ENCODE measurements around the gene CFL1. TPM values are rescaled to one million over a fixed set of nuclear protein-coding genes. Genes with fewer than 3 reads are reported as not detected.
"Not testable (repeated sequence)": the region's sequence is repeated elsewhere in the genome, so short reads cannot be mapped to it uniquely, and the experiment has no call there.

Gene CFL1
- total RNA-seq, 4 donors from 2014 or later: 1,308 to 1,852 (median 1,703) TPM

DNA sequence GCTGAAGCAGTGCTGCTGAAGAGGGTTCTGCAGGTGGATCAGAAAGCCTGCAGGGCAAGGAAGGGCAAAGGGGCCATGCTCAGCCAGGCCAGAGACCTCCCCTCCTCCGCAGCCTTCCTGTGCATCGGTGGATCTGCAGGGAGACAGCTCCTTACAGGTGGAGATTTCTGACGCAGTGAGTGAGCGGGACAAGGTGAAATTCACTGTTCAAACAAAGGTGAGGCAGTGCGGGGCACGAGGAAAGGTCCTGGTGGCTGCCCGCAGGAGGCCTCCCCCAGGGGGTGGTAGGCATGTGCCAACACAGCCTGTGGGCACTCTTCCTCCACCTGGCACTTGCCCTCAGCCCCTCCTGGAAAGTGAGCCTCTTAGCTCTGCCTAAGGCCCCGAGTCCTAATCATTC, 8.6 kb downstream of the CFL1 start:
- no peaks in the 10 kb centered on the region for H3K27me3 ChIP-seq
- TF ChIP-seq POLR2AphosphoS5 (IDR thresholded peaks at IDR 0.05) (no peak), POLR2A (IDR thresholded peaks at IDR 0.05) (no peak)
- peaks cover 0 to 16% (median 1%) of the 10 kb centered on the region in 4 donors for H3K36me3 ChIP-seq
- no peak overlapping the region for H3K4me3 ChIP-seq
- DNase-seq: peak; percentile 27
- intact Hi-C loops (cut with DNase I; ENCODE audit: low total_unique reads): no loop called here
- in situ Hi-C loops (cut with MboI; ENCODE audit: low pct_ligation_motif_present in 1 of 4, low pct_unique_long_range_greater_than_20kb in 1 of 4, low sequenced_read_pairs in 3 of 4): no loop called here
- H3K4me1 ChIP-seq: peaks cover 16 to 28% (median 26%) of the 10 kb centered on the region in 4 donors
- no peak overlapping the region for H3K27ac ChIP-seq
- no peaks in the 10 kb centered on the region for H3K9me3 ChIP-seq
- WGBS, 2 donors (ENCODE audit: low coverage in 1 of 2): 58% methylated on average over 8 of the region's 8 CpGs; no CpG with 5 or more reads in 1 of the 2 donors

DNA sequence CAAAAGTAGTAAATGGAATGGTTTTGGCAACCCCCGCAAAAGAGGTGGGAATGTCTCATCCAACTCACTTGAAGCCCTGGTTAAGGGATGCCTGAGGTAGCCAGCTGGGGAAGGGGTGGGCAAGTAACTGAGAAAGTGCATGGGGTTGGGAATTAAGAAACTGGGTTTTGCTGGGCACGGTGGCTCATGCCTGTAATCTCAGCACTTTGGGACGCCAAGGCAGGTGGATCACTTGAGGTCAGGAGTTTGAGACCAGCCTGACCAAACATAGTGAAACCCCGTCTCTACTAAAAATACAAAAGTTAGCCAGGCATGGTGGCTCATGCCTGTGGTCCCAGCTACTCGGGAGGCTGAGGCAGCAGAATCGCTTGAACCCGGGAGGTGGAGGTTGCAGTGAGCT, 9.3 kb downstream of the CFL1 start:
- 40 to 76% methylated on average over 1 to 7 of the region's 7 CpGs for WGBS, 2 donors (ENCODE audit: low coverage in 1 of 2)
- DNase-seq; H3K27ac ChIP-seq; in situ Hi-C loops (cut with MboI; ENCODE audit: low pct_ligation_motif_present in 1 of 4, low pct_unique_long_range_greater_than_20kb in 1 of 4, low sequenced_read_pairs in 3 of 4); H3K9me3 ChIP-seq; H3K27me3 ChIP-seq; H3K4me3 ChIP-seq; intact Hi-C loops (cut with DNase I; ENCODE audit: low total_unique reads): not testable (repeated sequence)
- Histone ChIP-seq H3K36me3 (peaks cover 0 to 12% (median 0%) of the 10 kb centered on the region in 4 donors), H3K4me1 (peaks cover 15 to 31% (median 21%) of the 10 kb centered on the region in 4 donors)

DNA sequence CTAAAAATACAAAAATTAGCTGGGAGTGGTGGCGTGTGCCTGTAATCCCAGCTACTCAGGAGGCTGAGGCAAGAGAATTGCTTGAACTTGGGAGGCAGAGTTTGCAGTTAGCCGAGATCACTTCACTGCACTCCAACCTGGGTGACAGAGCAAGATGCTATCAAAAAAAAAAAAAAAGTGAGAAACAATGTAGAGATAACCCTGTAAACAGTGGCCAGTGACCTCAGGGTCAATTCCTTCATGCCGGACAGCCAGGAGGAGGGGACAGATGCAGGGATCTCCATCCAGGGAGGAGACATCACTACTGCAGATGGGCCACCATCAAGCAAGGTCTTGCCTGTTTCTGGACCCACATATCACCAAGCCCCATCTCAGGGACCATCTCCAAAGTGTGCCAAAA, 10.2 kb downstream of the CFL1 start:
- 82 to 89% methylated on average over 1 to 3 of the region's 3 CpGs for WGBS, 2 donors (ENCODE audit: low coverage in 1 of 2)
- peaks cover 5 to 27% (median 12%) of the 10 kb centered on the region in 4 donors for H3K4me1 ChIP-seq
- H3K36me3 ChIP-seq: peaks cover 0 to 12% (median 0%) of the 10 kb centered on the region in 4 donors
- H3K4me3 ChIP-seq: no peak overlapping the region
- in situ Hi-C loops (cut with MboI; ENCODE audit: low pct_ligation_motif_present in 1 of 4, low pct_unique_long_range_greater_than_20kb in 1 of 4, low sequenced_read_pairs in 3 of 4): no loop called here
- H3K27ac ChIP-seq: no peak overlapping the region
- intact Hi-C loops (cut with DNase I; ENCODE audit: low total_unique reads): no loop called here
- TF ChIP-seq POLR2AphosphoS5 (IDR thresholded peaks at IDR 0.05) (no peak), EP300 (IDR thresholded peaks at IDR 0.05; ENCODE audit: low read depth) (no peak), POLR2A (IDR thresholded peaks at IDR 0.05) (no peak)
- TF ChIP-seq, protein P1, sequence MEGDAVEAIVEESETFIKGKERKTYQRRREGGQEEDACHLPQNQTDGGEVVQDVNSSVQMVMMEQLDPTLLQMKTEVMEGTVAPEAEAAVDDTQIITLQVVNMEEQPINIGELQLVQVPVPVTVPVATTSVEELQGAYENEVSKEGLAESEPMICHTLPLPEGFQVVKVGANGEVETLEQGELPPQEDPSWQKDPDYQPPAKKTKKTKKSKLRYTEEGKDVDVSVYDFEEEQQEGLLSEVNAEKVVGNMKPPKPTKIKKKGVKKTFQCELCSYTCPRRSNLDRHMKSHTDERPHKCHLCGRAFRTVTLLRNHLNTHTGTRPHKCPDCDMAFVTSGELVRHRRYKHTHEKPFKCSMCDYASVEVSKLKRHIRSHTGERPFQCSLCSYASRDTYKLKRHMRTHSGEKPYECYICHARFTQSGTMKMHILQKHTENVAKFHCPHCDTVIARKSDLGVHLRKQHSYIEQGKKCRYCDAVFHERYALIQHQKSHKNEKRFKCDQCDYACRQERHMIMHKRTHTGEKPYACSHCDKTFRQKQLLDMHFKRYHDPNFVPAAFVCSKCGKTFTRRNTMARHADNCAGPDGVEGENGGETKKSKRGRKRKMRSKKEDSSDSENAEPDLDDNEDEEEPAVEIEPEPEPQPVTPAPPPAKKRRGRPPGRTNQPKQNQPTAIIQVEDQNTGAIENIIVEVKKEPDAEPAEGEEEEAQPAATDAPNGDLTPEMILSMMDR (IDR thresholded peaks at IDR 0.05): no peak
- no peak for DNase-seq
- no peaks in the 10 kb centered on the region for H3K27me3 ChIP-seq
- no peaks in the 10 kb centered on the region for H3K9me3 ChIP-seq

DNA sequence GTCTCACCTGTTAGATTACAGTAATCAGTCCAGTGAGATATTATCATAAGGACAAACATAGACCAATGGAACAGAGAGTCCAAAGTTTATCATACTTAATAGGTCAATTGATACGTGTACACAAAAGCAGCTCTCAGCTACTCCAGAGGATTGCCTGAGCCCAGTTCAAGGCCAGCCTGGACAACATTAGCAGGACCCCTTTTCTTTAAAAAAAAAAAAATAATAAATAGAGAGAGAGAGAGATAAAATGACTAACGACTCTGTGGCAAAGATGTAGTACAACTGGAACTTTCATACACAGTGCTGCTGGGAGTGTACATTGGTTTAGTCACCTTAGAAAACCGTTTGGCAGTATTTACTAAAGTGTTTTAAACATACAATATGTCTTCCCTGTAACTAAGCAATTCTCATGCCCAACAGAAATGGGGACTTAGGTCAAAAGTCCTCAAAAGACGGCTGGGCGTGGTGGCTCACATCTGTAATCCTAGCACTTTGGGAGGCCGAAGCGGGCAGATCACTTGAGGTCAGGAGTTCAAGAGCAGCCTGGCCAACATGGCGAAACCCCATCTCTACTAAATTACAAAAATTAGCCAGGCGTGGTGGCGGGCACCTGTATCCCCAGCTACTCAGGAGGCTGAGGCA, 13.6 kb downstream of the CFL1 start:
- H3K4me1 ChIP-seq: peaks cover 0 to 26% (median 1%) of the 10 kb centered on the region in 4 donors
- H3K4me3 ChIP-seq: no peak overlapping the region
- intact Hi-C loops (cut with DNase I; ENCODE audit: low total_unique reads) (no loop called here), in situ Hi-C loops (cut with MboI; ENCODE audit: low pct_ligation_motif_present in 1 of 4, low pct_unique_long_range_greater_than_20kb in 1 of 4, low sequenced_read_pairs in 3 of 4) (no loop called here)
- H3K36me3 ChIP-seq: no peaks in the 10 kb centered on the region
- H3K27me3 ChIP-seq: no peaks in the 10 kb centered on the region
- H3K27ac ChIP-seq: peak overlapping the region; percentile 44 to 66 (median 52)
- 60 to 69% methylated on average over 3 to 10 of the region's 10 CpGs for WGBS, 2 donors (ENCODE audit: low coverage in 1 of 2)
- TF ChIP-seq POLR2AphosphoS5 (IDR thresholded peaks at IDR 0.05): peak in 1 of 3 donors; percentile 19
- TF ChIP-seq, protein P1 (IDR thresholded peaks at IDR 0.05): no peak
- DNase-seq: peak; percentile 61
- no peaks in the 10 kb centered on the region for H3K9me3 ChIP-seq

DNA sequence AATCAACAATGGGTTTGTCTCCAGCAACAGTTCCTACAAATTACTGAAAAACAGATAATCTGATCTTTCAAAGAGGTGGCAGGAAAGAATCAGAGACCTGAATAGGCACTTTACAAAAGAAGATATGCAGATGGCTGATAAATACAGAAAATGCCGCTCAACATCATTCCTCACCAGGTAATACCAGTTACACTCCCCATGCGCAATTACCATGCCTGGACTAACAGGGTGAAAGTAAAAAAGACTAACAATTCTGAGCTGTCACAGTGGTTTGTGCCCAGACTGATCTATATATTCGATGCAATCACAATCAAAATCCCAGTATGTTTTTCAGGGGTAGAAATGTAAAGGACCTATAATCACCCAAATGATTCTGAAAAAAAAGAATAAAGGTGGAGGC, 14.2 kb downstream of the CFL1 start:
- WGBS, 2 donors (ENCODE audit: low coverage in 1 of 2): 70 to 71% methylated on average over 3 of the region's 3 CpGs
- in situ Hi-C loops (cut with MboI; ENCODE audit: low pct_ligation_motif_present in 1 of 4, low pct_unique_long_range_greater_than_20kb in 1 of 4, low sequenced_read_pairs in 3 of 4): no loop called here
- intact Hi-C loops (cut with DNase I; ENCODE audit: low total_unique reads): no loop called here
- Histone ChIP-seq H3K9me3 (no peaks in the 10 kb centered on the region), H3K36me3 (no peaks in the 10 kb centered on the region), H3K27ac (peak overlapping the region; percentile 44 to 66 (median 52)), H3K27me3 (no peaks in the 10 kb centered on the region), H3K4me3 (no peak overlapping the region), H3K4me1 (peaks cover 0 to 26% (median 0%) of the 10 kb centered on the region in 4 donors)
- no peak for TF ChIP-seq EP300 (IDR thresholded peaks at IDR 0.05; ENCODE audit: low read depth)
- TF ChIP-seq, protein P1 (IDR thresholded peaks at IDR 0.05): no peak
- TF ChIP-seq POLR2A (IDR thresholded peaks at IDR 0.05): no peak
- TF ChIP-seq POLR2AphosphoS5 (IDR thresholded peaks at IDR 0.05): no peak
- DNase-seq: no peak
